ENCODE results near the gene MTCH1. TPM values are rescaled to one million over a fixed set of nuclear protein-coding genes. Genes with fewer than 3 reads are reported as not detected.
A peak's percentile ranks its signal among the peaks of the same experiment; 100 is the strongest.

MTCH1 gene
- total and polyA plus RNA-seq, 9 of the 15 experiments (the other 6 are each of a cell fraction or from before 2014, with no cell fraction given), result 7.9 to 161 (median 118) TPM

- TF ChIP-seq THRA (IDR thresholded peaks at IDR 0.05), result no peak
- no peak for TF ChIP-seq ZBTB49 (CRISPR knock-in tag; IDR thresholded peaks at IDR 0.05; ENCODE audit: borderline replicate concordance)
- no peak for TF ChIP-seq ZBTB40 (IDR thresholded peaks at IDR 0.05)
- TF ChIP-seq ZBTB40 (CRISPR knock-in tag; IDR thresholded peaks at IDR 0.05), result no peak
- no peak for TF ChIP-seq ZNF77 (CRISPR knock-in tag; IDR thresholded peaks at IDR 0.05)
- no peak for TF ChIP-seq KDM2B (CRISPR knock-in tag; IDR thresholded peaks at IDR 0.05)
- TF ChIP-seq RAD51 (IDR thresholded peaks at IDR 0.05; ENCODE audit: borderline replicate concordance, low read depth), result no peak
- peak; percentile 34 for TF ChIP-seq CHD4 (IDR thresholded peaks at IDR 0.05; ENCODE audit: insufficient read depth, insufficient replicate concordance, low read depth, low read length, poor library complexity, severe bottlenecking)
- no peak for TF ChIP-seq KLF10 (CRISPR knock-in tag; IDR thresholded peaks at IDR 0.05)
- TF ChIP-seq NEUROD1 (IDR thresholded peaks at IDR 0.05; ENCODE audit: borderline replicate concordance, low read depth, low read length, partially characterized antibody), result no peak
- TF ChIP-seq ZNF224 (CRISPR knock-in tag; IDR thresholded peaks at IDR 0.05), result no peak
- TF ChIP-seq ZNF79 (CRISPR knock-in tag; IDR thresholded peaks at IDR 0.05; ENCODE audit: low read depth), result no peak
- TF ChIP-seq MCM2 (IDR thresholded peaks at IDR 0.05; ENCODE audit: low read depth), result no peak
- peak; percentile 36; the same call in 1 of the 2 replicates for TF ChIP-seq MAX (CRISPR knock-in tag; IDR thresholded peaks at IDR 0.05)
These were observed 19.2 kb upstream of the MTCH1 start, which contains the start of gene FGD2 (continued) for GRCh38 chr6:37005061-37005810.
